CD4-positive, alpha-beta T cell treated with Interleukin-6 for 4 hours (primary cell): Measurements from ENCODE around the gene CHCHD6.
"Not testable (repeated sequence)": the region's sequence is repeated elsewhere in the genome, so short reads cannot be mapped to it uniquely, and the experiment has no call there.

Experiments used
- DNase-seq: peaks from one replicate; pipeline ENCODE4 v3.0.0-alpha.2; 2020; ENCODE audit warnings: mixed read lengths

Gene CHCHD6

DNA sequence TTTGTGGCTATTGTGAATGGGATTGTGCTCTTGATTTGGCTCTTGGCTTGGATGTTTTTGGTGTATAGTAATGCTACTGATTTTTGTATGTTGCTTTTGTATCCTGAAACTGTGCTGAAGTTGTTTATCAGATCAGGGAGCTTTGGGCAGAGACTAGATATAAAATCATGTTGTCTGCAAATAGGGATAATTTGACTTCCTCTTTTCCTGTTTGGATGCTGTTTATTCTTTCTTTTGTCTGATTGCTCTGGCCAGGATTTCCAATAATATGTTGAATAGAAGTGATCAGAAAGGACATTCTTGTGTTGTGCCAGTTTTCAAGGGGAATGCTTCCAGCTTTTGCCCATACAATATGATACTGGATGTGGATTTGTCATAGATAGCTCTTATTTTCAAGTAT is 66.1 kb downstream of the CHCHD6 start:
- DNase-seq: no peak

DNA sequence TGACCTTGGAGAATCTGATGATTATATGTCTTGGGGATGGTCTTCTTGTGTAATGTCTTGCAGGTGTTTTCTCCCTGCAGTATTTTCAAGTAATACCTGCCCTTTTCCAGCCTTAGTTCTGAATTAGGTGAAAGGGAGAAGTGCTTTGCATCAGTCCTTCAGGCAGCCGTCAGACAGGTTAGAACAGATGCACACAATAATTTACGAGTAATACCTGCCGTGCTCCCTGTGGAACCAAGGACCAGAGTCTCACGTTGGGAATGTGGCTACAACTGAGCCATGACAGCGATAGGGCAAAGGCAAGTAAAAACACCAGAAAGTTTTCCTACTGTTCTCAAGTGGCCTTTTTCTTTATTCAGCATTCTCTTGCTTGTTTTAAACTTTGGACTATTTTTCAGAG is 69.1 kb downstream of the CHCHD6 start:
- no peak for DNase-seq

DNA sequence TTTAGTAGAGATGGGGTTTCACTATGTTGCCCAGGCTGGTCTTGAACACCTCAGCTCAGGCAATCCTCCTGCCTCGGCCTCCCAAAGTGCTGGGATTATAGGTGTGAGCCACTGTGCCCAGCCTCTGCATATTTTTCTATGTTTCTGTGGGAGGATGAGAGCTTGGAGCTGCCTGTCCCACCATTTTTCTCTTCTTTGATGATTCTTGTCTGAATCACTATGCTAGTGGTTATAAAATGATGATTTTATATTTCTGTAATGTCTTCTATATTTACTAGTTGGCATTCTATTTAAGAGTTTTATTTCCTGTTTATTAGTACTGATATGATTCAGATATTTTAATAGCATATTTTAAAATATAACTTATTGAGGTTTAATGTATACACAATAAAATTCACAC is 69.7 kb downstream of the CHCHD6 start:
- DNase-seq: no peak

DNA sequence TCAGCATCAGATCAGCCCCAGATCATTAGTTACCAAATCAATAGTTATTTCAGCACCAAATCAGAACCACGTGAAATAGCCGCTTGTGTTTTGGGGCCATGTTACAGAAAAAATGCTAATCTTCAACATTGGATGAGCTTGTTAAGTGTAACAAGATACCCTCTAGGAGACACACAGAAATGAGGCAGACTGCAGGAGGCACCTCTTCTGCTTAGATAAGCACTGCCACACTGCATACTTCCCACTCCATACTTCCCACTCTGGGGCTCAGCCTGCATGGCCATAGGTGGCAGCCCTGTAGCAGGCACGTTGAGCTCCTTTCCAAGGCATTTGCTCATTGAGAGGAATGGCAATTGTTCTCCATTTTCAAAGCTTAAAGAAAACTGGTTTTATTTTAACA is 73.3 kb downstream of the CHCHD6 start:
- no peak for DNase-seq

DNA sequence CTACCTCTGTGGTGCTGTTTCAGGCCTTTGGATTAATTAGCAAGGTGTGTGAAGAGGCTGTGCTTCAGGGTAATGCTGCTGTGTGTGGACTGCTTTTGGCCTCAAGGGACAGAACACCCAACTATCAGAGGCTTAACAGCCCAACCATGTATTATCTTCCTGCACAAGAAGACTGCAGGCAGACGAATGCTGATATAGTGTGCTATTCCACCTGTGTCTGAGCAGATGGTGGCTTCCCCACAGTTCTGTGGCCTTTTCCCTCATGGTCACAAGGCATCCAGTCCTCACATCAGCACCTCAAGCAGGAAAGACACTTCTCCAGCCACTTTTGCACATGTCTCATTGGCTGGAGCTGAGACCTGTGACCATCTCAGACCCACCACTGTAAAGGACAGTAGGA is 76.6 kb downstream of the CHCHD6 start:
- no peak for DNase-seq

DNA sequence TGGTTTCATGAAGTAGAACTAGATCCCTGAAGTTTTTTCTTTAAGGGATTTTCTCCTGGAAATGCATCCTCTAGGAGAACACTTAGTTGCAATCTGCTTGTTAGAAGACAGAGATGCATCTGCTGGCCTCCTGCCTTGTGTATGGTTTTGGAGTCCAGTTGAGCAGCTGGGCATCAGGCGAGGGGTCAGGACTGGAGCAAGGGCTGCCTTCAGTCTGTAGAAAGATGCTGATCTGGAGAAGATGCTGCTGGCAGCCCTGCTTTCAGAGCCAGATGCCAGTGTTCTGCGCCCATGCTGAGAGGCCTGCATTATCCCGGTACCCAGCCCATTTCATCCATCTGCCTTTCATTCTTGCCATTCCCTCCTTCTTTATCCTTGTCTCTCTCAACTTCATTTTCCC is 77.4 kb downstream of the CHCHD6 start:
- DNase-seq: no peak

DNA sequence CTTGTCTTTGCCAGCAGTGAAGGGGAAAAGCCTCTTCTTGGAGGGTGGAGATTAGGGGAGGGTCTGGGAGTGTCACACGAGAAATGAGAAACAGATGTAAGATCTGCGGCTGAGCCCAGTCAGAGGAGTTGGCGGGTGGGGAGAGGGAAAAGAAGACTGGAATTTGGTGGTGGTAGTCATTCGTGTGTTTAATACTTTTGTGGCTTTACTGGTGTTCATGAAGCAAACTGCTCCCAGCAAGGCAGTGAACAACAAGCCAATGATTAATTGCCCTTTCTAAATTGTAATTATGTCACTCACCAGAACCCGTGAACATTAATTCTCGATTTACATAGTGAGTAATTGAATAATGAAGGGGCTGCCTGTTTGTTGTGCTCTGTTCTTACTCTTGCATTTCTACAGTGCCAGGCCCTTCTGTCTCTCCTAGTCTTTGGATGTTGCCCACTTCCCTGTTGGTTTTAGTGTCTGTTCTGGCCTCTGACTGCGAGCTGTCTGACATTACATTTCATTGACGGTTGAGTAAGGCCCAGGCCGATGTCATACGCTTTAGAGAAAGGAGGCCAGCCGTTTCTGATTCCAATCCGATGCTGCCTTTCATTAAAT is 78.0 kb downstream of the CHCHD6 start:
- DNase-seq: no peak

DNA sequence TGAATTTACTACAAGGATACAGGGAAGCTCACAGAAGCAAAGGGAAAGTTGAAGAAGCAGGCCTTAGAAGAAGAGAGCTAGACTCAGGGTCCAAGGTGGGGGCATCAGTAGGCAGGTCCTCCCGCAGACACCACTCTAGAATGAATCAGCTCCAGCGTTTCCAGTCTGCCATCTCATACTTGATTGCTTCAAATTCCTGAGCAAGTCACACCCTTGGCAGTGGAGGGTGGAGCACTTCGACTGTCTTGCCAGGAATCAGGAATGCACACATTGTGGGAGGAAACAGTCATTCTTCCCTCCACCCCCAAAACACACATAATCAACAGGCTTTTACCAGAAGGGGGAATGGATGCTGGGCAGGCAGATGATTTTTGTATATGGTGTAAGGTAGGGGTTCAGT is 78.5 kb downstream of the CHCHD6 start:
- no peak for DNase-seq

DNA sequence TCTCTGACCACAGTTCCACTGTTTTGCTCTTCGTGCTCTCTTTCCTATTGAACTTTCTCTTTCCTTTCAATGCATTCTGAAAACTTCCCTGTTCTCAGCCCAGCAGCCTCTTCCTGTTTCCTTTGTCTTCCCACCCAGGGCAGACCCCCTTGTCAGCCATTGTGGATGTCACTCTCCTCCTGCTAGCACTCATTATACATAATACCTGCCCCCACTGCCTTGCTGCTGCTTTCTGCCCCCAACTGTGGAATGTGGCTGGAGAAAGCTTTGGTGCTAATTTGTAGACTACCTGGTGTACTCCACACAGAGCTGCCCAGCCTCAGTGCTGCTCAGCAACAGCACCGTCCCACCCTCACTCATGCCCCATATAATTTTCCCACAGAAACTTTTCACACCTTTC is 80.2 kb downstream of the CHCHD6 start:
- no peak for DNase-seq

DNA sequence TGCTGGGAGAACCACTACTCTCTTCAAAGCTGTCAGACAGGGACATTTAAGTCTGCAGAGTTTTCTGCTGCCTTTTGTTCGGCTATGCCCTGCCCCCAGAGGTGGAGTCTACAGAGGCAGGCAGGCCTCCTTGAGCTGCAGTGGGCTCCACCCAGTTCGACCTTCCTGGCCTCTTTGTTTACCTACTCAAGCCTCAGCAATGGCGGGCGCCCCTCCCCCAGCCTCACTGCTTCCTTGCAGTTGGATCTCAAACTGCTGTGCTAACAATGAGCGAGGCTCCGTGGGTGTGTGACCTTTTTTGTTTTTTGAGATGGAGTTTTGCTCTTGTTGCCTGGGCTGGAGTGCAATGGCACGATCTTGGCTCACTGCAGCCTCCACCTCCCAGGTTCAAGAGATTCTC is 87.3 kb downstream of the CHCHD6 start:
- DNase-seq: not testable (repeated sequence)

DNA sequence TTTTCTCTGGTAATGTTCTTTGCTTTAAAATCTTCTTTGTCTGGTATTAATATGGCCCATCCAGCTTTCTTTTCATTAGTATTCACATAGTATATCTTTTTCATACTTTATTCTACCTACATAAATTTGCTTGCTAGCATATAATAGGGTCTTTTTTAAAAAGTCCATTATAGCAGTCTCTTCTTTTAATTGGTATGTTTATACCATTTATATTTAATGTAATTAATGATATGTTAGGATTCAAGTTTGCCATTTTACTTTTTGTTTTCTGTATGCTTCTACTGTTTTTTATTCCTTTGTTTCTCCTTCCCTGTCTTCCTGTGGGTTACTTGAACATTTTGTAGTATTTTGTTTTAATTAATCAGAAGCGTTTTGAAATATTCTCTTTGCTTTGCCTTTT is 89.0 kb downstream of the CHCHD6 start:
- no peak for DNase-seq

DNA sequence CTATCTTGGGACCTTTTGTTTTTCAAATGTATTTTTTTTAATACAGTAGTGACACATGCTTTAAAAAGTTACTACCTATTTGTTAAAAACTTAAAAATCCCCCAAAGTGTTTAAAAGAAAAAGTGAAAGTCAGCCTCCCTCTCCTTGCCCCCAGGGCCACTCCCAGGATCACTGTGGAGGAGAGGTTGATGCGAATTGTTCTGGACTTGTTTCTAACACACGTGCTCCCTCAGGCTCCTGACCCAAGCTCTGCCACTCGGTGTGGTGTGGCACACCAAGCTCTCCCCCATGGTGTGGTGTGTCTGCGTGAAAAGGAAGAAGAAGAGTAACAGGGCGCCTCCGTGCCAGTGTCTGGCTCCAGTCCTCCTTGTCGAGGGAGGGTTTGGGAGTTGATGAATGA is 93.5 kb downstream of the CHCHD6 start:
- no peak for DNase-seq

DNA sequence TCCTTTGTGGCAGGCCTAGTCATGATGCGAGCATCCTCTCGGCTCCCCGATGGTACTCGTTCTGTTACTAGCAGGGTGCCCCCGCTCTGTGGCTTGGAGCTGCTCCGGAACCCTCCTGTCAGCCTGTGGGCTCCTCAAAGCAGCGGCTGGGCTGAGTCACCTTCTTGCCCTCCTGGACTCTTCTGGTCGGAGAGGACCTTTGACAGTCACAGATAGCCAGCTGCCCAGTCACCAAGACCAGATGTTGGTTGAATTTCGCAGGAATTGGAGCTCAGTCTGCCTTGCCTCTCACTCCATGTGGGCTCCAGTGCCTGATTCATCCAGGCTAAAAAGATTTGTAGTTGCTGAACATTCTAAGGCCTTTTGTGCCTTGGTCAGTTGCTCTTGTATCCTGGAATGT is 94.5 kb downstream of the CHCHD6 start:
- DNase-seq: no peak

DNA sequence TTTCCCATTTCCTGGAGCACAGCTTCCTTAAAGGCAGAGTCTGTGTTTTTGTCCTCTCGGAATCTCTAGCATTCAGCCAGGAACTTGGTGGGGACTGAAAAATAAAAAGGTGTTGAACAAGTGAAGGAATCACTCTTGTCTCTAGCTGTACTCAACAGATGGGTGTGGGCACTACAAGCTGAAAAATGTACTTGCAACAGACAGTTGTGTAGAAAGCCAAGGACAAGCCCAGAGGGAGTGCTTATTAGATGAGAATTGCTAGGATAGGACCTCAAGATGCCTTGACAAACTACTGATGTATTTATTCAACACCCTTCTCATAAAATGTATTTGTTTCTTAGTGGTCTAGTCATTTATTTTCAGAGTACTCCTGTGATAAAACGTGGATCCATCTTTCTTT is 95.1 kb downstream of the CHCHD6 start:
- DNase-seq: no peak

DNA sequence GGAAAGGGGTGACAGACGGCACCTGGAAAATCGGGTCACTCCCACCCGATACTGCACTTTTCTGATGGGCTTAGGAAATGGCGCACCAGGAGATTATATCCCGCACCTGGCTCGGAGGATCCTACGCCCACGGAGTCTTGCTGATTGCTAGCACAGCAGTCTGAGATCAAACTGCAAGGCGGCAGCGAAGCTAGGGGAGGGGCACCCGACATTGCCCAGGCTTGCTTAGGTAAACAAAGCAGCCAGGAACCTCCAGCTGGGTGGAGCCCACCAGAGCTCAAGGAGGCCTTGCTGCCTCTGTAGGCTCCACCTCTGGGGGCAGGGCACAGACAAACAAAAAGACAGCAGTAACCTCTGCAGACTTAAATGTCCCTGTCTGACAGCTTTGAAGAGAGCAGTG is 97.3 kb downstream of the CHCHD6 start:
- DNase-seq: not testable (repeated sequence)

DNA sequence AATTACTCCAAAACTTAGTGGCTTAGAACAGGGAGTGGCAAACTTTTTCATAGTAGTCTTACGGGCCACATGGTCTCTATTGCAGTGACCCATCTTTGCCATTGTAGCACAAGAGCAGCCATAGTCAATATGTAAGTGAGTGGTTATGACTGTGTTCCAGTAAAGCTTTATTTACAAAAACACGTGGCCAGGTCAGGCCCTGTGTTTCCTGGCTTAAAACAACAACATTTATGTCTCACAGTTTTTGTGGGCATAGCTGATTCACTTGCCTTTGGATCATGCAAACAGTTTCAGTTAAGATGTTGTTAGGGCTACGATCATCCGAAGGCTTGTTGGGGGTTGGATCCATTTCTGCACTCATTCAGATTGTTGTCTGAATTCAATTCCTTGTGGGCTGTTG is 103.8 kb downstream of the CHCHD6 start:
- no peak for DNase-seq

DNA sequence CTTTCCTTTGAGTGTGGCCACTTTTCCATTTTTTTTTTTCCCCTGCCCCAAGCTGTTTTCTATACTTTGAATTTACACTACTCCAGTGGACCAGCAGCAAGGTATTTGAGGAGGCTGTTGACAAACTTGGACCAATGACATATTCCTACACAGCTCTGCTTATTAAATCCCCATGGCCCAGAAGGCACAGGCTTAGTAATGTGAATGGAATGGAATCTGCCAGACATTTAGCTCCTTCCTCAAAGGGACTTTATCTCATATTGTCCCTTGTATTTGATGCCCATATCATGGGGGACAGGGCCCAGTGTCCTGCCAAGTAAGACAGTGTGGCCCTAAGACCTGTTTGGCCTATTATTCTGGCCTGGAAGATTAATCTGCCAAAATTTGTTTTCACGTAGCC is 107.5 kb downstream of the CHCHD6 start:
- DNase-seq: no peak

DNA sequence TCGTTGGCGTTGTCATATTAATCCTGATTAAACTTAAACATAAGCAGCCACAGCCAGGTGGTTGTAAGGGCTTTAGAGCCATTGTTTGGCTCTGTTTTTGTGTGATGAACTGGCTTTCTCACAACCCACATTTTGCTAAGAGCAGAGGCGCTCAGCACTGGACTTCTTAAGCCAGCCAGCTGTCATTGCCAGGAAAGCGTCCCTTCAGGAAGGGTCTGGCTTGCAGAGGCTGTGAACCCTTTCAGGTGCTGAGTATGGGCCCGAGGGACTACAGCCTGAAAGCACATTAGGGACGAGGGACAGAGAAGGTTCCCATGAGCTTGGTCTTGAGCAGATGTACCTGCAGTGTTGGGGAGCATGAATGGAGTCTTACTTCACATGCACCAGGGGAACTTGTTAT is 112.3 kb downstream of the CHCHD6 start:
- no peak for DNase-seq

DNA sequence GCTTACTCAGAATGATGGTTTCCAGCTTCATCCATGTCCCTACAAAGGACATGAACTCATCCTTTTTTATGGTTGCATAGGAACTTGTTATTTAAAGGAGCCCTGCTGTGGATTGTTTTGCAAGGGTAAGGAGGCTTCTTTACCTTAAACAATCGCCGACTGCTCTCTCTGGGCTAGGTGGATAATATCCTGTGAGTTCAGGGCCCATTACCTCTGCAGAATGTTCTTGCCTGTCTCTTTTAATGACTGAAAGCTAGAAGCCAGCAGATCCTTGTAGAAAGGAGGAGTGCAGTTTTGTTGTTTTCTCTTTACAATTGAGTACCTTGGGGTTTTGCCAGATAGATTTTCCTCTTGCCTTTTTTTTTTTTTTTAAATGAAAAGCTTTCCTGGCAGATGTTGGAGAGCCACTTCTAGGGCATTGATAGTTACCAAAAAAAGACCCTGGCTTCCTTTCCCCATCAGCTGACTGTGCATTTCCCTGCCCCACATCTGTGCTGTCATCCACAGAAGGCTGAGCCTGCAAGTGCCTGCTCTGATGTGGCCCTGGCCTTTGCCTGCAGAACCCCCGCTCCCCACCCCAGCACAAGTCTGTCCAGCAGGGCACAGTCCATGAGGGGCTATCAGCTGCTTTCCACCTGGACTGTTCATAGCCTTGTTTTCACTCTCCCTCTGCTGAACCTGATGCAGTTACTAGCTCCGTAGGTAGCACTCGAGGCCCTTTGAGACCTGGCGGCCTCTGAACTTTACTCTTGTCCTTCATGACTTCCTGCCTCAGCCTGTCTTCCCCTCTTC is 113.1 kb downstream of the CHCHD6 start:
- DNase-seq: no peak

DNA sequence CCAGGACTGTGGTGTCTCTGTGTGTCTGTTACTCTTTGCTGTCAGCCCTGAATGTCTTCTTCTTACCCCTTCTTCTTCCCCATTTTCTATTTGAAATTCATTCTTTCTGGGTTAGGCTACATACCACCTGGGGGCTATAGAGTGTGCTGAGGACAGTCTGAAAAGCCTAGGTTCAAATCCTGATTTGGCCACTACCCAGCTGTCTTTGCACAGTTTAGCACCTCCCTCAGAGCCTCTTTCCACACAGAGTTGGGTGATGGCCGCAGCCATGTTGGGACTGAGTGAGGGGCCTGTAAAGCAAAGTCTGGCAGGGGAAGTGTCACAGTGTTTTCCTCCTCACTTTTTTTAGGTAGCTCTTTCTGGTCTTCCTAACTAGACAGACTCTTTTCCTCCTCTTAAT is 113.7 kb downstream of the CHCHD6 start:
- DNase-seq: no peak

DNA sequence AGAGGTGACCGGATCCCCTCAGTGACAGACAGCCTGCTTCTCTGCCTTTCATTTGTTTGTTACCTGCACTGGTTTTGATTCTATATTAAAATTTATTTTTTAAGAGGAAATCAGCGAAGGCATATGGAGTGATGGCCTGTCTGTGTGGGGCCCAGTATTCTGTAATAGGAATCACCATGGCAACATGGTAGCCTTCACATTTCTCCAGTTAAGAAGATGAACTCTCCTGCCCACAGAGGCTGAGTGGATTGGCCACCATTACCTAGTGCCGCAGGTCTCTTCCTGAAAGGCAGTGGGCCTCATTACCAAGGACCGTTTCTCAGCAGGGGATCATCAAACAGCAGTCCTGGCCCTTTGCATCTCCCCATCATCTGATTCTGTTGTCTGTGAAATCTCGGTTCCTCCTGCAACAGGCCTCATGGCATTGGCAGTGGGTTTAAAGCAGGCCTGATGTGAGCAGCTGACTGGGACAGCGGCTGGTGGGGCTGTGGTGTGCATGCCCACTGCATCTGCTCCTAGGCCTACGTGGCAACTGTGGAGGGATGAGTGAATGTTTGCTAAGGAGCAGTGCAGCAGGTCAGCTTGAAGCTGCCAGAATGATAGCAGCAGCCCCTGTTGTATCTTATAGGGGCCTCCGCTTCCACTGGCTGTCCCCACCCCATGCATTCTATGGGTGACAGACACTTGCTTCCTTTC is 114.5 kb downstream of the CHCHD6 start:
- no peak for DNase-seq

DNA sequence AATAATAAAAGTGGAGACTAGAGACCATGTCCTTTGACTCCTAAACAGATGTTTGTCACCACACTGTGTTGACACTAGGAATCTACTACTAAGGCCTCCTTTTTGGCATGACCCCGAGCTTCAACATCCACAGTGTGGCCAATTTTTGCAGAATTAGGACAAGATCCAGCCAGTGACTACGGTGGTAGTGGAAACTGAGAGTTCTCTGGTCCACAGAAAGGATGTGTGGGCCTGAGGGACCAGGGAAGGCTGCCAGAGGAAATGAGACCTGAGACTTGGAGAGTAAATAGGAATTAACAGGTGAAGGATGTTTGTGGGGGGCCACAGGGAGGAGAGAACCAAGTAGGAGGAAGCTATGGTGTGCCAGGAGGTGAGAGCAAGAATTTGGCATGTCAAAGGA is 122.7 kb downstream of the CHCHD6 start:
- DNase-seq: no peak

DNA sequence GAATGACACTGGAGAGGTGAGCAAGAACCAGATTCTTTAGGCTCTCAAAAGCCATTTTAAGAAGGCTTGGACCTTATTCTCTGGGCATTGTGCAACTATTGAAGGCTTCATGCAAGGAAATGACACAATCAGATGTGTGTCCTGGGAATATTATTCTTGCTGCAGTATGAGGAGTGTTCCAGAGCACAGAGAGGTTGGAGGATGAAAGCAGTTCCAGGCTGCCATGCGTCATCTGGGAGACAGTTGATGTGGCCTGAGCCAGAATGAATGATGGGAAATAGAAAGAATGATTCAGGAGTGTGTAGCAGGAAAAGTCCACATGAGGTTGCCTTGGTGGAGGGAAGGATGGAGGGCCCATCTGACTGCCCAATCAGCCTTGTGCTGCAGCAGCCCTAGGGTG is 123.1 kb downstream of the CHCHD6 start:
- no peak for DNase-seq

DNA sequence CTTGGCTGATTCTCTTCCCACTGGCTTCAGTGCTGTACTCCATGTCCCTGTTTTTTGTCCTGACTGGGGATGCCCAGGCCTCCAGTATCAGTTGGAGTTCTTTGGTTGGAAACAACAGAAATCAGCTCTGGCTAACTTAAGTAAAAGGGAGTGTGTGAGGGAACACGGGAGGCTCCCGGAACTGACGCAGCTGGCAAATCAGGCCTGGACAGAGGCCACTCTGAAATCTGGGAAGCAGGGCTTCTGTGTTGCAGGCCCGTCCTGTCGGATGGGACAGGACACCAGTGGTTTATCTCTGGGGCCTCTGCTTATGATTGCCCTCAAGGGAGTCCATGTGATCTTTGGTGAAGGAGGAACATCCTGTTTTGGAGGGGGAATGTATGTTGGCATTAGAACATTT is 124.3 kb downstream of the CHCHD6 start:
- DNase-seq: no peak
